Activated T-helper 9 cell treated with anti-CD3 and anti-CD28 coated beads, Interleukin-2, amount 50 U/mL, for 16 hours (primary cell): ENCODE results near the gene PRDM13.
"Not testable (repeated sequence)": the region's sequence is repeated elsewhere in the genome, so short reads cannot be mapped to it uniquely, and the experiment has no call there.

ENCODE experiments used
- DNase-seq: peaks from one replicate; pipeline ENCODE4 v3.0.0-alpha.2; 2020; ENCODE audit warnings: low read depth

Gene PRDM13

DNA sequence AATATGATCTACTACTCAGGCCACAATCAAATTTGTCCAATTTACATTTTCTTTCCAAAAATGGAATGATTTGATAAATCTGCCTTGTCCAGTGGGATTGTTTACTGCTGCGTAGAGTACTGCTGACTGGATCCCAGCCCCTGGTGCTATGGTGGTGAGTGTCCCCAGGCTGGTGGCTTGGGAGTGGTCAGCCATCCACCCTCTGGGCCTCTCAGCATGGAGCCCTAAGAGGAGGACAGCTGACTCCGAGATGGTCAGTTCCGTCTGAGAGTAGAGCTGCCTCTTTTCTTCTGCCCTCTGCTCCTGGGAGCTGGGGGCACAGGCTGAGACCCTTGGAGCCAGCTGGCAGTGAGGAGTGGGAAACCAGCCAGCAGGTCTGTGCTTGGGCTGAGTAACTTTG lies 22.7 kb downstream of the PRDM13 start:
- DNase-seq, result no peak

DNA sequence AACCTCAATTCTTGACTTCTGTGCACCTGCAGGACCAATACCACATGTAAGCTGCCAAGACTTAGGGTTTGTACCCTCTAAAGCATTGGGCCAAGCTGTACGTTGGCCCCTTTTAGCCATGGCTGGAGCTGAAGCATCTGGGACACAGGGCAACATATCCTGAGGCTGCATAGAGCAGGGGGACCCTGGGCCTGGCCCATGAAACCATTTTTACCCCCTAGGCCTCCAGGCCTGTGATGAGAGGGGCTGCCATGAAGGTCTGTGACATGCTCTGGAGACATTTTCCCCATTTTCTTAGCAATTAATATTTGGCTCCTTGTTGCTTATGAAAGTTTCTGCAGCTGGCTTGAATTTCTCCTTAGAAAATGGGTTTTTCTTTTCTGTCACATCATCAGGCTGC lies 31.0 kb downstream of the PRDM13 start:
- DNase-seq, result no peak

DNA sequence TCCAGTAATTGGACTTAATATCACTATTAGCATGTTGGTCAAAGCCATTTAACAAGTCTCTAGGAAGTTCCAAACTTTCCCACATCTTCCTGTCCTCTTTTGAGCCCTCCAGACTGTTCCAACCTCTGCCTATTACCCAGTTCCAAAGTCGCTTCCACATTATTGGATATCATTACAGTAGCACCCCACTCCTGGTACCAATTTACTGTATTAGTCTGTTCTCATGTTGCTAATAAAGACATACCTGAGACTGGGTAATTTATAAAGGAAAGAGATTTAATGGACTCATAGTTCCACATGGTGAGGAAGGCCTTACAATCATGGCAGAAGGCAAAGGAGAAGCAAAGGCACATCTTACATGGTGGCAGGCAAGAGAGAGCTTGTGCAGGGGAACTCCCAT lies 31.7 kb downstream of the PRDM13 start:
- not testable (repeated sequence) for DNase-seq

DNA sequence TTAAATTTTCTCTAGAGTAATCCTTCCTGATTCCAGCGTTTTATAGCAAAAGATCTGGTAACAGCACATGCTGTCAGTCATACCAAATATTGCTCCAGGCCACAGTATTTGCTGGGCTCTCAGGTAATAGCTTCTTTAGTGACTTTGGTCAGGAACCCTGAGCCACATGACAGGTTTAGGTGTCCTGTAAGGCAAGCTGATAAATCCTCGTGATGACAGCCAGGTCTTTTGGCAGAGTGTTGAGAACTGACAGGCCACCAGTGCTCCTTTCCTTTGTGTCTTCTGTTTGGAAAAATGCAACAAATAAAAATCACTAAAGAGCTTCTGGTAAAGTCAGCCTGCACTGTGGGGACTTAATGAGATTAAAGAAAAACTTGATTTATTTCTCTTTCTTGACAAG lies 34.6 kb downstream of the PRDM13 start:
- DNase-seq, result no peak

DNA sequence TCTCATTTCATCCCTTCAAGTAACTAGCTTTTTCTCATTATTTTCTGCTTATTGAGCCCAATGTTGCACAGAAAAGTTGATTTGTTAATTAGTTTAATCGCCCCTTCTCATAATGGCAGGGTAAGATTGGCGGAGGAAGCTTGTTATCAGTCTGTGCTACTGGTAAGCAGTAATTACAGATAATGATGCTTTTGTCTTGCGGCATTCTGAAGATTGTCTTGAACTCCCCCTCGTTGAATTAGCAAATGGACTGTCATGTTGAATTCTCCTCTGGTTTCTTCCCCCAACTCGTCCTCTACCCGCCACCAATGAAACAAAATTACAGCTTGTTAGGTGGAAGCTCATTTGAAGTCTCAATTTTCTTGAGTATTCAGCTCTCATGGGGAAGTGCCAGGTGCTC lies 39.4 kb downstream of the PRDM13 start:
- DNase-seq, result no peak

DNA sequence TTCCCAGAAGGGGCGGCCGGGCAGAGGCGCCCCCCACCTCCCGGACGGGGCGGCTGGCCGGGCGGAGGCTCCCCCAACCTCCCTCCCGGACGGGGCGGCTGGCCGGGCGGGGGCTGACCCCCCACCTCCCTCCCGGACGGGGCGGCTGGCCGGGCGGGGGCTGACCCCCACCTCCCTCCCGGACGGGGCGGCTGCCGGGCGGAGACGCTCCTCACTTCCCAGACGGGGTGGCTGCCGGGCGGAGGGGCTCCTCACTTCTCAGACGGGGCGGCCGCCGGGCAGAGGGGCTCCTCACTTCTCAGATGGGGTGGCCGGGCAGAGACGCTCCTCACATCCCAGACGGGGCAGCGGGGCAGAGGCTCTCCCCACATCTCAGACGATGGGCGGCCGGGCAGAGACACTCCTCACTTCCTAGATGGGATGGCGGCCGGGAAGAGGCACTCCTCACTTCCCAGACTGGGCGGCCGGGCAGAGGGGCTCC lies 43.5 kb downstream of the PRDM13 start:
- not testable (repeated sequence) for DNase-seq

DNA sequence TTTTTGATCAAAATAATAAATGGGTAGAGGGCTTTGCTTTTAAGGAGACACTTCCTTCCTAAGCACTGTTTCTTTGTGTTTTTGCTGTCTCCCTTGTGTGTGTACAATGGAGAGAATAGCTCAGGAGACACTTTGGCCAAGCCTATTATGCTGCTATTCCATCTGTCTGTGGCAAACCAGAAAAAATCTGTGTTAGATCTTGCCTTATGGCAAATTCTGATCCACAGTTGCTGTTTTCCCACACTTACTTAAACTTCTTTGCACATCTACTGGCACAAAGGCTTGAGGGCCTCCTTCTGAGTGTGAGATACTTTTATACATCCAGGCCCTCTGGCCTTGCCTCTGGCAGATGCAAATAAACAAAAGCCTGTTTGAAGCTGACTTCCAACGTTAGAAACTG lies 53.6 kb downstream of the PRDM13 start:
- DNase-seq, result no peak

DNA sequence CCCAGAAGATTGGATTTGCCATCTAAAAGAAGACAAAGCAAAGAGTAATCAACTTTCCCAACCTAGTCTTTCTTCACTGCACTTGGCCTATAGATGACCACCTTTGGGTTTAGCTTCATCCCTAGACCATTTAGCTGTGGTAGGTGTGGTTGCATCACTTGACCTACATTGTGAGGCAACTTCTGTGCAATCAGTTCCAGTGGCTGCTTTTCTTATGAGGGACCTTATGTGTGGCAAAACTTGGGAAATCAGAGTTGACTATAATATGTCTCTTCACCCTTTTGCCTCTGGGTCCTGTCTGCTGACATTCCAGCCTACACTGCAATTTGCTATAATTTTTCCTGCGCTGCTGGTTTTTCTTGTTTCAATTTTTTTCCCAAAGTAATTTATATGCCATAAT lies 55.2 kb downstream of the PRDM13 start:
- no peak for DNase-seq

DNA sequence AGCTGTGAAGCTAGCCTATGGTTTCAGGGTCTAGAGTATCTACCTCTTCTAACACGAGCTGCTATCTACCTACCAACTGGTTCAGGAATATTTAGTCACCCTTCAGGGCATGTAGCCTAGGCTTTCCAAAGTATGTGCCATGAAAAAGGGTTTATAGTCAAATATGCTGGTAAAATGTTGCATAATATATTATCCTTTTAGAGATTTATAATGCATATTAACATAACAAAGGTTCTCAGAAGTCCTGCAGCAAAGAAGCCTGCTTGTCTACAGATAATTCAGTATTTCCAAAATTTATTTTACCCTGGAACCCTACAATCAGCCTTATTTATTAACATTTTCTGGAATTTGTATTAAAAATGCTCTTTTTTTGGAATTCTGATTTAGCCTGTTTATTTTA lies 56.0 kb downstream of the PRDM13 start:
- no peak for DNase-seq
